Measurements from ENCODE around the gene TENM4.

GRCh38 chr11:78767027-78767932 lies 673.5 kb downstream of the TENM4 start:
- TF ChIP-seq CTCF (IDR thresholded peaks at IDR 0.05) (no peak), POLR2A (IDR thresholded peaks at IDR 0.05) (no peak)

Data from heart left ventricle (tissue), 13 donors.